GM19099 (cell line): ENCODE measurements around the gene NDUFB3.

Experiments used
- POLR2A ChIP-seq: IDR thresholded peaks from 3 replicates; pipeline ENCODE4 v1.6.1; 2011; ENCODE audit warnings: low read depth; ENCODE audit not compliant: insufficient read length; ENCODE audit errors: extremely low read depth

Gene NDUFB3

DNA sequence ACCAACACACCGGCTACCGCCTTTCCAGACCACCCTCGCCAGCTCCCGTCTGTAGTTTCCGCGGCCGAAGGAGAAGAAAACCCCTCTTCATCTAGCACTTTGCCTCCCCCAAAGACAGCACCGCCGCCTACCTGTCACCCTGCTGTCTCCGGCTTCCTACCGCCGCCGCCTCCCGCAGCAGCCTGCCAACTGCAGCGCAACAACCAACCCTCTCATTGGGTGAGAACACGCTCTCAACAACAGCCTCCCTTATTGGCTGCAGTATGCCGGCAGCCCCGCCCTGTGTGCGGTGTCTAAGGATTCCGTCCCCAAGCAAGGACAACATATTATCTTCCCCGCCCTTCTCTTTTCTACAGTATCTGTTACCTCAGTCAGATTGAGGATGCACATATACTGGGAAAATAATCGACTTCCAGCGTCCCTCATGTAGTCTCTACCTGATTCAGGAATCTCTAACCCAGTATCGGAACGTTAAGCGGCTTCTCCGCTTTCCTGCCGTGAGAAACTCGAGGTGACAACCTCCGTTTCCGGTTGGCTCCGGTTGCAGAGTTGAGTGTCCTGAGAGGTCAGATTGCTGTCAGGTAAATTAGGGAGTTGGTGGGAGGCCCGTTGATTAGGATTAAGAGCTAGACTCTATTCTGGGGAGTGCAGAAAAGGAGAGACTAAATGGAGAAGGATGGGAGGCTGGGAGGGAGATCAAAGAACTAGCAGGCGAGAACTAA is at the start of gene NDUFB3, which contains the start of gene HYCC2:
NDUFB3 (plus strand) TSS at position 523 of the 722 bp plus-strand sequence. CDS start 6,882 bp downstream, outside the sequence.
HYCC2 (minus strand) TSS at position 193 of the 722 bp plus-strand sequence. CDS start 47,662 bp downstream, outside the sequence.
- peak; percentile 74 for TF ChIP-seq POLR2A

DNA sequence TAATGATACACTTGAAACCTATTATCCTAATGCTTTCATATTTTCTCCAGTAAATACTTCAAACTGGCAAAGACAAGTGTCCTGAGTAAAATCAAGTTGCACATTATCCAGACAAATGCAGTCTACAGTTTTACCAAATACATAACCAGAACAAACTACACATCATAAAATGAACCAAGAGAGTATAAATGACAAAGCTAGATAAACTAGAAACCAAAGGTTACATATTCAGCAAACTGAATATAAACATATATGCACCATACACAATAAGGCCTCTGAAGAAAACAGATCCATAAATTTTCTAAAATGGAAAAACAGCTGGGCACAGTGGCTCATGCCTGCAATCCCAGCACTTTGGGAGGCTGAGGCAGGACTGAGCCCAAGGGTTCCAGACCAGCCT is 47.3 kb upstream of the NDUFB3 start:
- TF ChIP-seq POLR2A, result no peak

DNA sequence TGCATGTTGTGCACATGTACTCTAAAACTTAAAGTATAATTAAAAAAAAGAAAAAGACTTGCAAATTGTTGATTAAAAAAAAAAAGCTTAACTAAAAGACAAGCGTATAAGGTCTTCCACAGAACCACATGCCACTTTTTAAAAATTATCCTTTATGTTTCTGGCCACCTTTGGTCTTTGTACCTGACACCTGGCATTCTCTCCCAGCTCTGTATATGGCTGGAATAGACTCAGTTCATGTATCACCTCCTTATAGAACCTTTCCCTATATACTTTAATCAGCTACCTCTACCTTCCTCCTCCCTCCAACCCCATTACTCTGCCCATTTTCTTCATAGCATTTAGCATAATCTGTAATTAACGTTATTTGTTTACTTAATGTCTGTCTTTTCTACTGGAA is 32.9 kb upstream of the NDUFB3 start:
- TF ChIP-seq POLR2A, result no peak

DNA sequence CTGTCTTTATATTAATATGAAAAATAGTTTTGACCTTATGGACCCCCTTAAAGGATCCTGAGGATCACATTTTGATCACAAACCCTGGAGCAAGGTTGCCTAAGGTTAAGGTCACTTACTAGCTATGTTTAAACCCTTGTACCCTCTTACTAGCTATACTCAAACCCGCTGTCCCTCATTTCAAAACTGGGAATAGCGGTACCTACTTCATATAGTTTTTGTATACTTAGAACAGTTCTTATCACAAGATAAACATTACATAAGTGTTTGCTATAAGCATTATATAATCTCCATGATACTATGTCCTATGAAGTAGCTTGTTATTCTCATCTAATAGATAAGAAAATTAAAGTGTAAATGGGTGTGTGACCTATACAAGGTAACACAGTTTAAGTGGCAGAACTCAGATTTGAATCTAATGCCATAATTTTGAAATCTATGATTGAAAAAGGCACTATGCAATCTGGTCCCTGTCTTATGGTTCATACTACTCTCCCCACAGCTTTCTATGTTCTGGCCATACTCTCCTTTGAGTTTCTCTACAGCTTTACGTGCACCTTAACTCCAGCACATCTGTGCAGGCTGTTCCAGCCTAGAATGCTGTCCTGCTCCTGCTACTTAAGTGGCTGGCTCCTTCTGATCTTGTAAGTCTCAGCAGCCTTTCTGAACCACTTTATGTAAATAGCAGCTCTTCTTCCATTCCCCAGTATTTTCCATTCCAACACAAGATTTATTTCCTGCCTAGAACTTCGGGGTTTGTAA is 30.8 kb upstream of the NDUFB3 start:
- no peak for TF ChIP-seq POLR2A

DNA sequence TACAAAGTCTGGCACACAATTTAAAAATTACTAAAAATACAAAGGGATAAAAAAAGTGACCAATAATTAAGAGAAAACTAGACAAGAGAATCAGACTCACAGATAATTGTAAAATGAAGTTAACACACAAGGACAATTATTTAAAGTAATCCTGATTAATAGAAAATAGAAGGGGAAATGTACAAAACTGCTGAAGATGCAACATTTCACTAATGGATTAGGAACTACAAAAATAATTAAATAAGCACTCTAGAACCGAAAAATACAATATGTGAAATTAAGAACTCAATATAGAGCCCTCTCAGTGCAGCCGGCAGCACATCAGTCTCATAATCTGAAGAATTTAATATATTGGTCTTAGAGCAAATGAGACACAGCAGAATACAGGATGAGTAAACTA is 24.9 kb upstream of the NDUFB3 start:
- TF ChIP-seq POLR2A, result no peak

DNA sequence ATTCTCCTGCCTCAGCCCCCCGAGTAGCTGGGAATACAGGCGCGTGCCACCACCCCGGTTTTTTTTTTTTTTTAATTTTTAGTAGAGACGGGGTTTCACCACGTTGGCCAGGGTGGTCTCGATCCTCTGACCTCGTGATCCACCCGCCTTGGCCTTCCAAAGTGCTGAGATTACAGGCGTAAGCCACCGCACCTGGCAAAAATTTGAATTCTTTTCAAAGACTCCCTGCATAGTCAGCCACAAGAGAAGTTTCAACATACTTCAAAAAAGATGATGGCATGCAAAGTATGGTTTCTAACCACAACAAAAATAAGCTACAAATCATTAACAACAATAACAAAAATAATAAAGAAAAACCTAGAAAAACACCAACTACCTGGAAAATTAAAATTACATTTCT is 22.3 kb upstream of the NDUFB3 start:
- TF ChIP-seq POLR2A, result no peak

DNA sequence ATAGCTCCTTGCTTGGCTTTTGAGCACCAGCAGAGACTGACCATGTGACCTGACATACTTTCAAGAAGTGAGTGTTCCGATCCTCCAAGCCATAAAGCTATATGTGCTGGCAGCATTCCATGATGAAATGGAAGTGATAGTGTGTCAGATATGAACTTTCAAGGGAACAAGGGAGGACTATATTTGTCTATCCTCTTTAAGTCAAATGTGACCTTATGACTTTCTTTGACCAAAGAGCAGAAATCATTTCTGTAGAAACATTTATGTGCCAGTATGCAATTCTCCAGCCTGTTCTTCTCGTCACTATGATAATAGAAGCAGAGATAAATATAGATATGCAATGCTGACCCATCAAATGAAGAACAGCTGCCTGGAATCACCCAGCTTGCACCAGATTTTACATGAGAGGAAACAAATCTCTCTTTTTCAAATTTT is 14.7 kb upstream of the NDUFB3 start:
- TF ChIP-seq POLR2A, result no peak

DNA sequence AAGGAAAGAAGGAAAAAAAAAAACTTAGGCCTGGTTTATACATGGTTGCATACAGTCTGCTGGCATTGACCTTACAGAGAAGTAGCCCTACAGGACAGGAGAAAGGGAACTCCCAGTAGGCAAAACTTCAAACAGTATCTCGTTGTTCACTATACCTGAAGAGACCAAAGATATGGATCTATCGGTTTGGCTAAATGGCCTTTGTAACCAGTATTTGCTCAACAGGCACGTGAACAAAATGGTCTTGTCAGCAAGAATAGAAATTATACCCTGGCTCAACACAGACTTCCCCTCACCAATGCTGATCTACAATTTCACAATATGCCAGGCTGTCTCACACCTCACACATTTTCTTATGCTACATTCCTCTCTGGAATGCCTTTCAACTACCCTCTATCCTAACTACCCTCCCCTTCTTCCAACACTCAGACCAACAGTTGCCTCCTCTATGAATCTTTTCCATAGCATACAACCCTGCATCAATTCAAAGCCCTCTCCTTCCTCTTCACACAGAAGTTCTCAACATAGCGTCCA is 14.0 kb upstream of the NDUFB3 start:
- no peak for TF ChIP-seq POLR2A

DNA sequence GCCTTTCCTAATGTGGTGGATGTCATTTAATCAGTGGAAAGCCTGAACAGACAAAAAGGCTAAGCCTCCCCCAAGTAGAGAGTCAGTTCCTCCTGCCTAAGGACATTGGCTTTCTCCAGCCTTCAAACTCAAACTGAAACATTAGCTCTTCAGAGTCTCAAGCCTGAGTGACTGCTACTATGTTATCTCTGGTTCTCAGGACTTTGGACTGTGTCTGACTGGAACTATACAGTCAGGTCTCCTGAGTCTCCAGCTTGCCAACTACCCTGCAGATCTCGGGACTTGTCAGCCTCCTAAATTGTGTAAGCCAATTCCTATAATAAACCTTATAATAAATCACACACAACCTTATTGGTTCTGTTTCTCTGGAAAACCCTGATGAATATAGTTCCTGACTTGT is 12.9 kb upstream of the NDUFB3 start:
- no peak for TF ChIP-seq POLR2A

DNA sequence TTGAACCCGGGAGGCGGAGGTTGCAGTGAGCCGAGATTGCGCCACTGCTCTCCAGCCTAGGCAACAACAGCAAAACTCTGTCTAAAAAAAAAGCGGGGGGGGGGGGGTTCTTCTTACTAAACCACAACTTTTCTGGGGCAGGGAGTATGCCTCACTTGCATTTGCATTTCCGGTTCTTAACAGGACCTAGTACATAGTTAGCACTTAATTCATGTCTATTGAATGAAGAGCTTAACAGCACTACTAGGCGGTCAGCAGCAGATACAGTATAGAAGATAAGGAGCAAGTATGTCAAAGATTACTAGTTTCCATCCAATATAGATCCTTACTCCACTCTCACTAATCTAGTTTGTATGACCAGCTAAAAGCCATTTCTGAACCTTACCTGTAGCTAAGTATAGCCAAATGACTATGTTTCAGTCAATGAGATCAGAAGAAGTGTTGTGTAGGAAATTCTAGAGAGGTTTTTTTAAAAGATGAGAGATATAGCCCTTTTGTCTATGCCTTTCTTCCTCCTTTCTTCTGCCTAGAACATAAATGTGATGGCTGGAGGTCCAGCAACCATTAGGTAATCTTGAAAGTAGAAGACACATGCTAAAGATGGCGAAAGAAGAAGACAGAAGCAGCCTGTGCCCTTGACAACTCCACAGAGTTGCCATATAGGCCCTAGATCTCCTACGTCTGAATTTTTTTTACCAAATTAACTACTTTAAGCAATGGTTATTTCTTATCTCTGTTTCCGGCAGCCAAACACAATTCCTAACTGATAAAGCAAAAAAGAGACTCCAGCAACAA is 11.6 kb upstream of the NDUFB3 start:
- no peak for TF ChIP-seq POLR2A

DNA sequence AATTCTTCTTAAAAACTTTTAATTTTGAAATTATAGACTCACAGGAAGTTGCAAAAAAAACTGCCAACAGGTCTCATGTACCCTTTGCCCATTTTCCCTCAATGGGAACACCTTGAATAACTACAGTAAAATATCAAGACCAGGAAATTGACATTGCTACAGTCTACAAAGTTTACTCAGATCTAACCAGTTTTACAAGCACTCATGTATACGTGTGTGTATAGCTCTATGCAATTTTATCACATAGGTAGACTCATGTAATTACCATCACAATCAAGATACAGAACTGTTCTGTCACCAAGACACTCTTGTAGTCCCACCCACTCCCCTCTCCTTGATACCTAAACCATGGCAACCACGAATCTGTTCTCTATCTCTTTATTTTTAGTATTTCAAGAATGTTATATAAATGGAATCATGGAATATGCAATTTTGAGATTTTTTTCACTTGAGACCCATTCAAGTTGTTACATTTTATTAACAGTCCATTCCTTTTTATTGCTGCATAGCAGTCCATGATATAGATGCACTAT is 6.9 kb upstream of the NDUFB3 start:
- TF ChIP-seq POLR2A, result no peak

DNA sequence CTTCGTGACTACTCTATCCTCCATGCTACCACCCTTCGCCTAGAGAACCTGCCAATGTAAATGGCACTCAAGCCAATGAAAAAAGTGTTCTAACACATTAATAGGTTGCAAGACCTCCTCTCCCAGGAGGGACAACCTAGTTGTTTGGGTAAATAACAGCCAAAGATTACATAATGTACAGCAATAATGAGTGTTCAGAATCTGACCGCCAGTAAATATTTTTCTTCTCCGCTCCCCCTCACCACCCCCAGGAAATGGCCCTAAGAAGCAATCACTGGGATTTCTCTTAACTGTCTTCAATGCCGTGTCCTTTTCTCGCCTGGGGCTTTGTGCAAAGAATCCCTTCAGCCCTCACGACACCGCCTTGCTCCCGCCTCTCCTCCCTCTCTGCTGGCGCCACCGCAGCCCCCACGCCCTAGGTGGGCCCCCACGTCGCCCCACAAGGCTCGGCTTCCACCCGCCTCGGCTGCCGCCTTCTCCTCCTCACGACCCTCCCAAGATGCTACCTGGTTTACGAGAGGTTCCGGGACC is 788 bp upstream of the NDUFB3 start:
- no peak for TF ChIP-seq POLR2A

DNA sequence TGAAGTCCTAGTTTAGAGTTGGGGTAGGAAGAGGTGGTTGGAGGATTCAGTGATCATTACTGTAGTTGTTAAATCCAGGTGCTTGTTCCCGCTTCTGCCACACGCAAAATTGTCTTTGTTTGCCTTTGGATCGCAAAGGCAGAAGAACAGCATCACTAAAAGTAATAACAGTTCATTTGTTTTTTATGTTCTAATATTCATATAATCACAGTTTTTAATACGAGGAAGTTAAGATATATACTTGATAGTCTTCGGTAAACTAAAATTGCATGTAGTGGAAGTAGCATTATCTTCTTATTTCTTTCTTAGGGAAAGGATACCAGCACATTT is 365 bp downstream of the NDUFB3 start:
- TF ChIP-seq POLR2A, result no peak

DNA sequence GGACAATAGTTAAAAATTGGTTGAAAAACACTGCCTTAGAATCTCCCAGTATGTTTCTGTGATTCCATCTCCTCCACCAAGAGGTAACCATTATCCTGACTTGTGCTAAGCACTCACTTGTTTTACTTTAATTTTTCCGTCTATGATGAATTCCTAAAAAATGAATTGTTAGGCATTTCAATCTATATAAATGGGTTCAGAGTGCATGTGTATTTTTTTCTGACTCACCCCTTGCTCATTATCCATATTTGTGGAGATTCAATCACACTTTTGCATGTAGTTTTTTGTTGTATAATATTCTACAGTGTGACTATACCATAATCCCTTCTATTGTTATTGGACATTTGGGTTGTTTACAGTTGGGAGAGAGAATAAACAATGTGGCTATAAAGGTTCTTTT is 1.3 kb downstream of the NDUFB3 start:
- no peak for TF ChIP-seq POLR2A

DNA sequence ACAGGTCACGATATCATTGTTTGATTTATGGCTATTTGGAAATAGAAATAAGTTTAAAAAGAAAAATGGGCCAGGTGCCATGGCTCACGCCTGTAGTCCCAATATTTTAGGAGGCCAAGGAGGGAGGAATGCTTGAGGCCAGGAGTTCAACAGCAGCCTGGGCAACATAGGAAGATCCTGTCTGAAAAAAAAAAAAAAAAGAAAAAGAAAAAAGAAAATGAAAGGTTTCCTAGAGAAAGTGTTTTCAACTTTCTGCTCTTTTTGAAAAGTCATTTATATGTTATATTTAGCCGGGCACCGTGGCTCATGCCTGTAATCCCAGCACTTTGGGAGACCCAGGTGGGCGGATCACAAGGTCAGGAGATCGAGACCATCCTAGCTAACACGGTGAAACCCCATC is 3.2 kb downstream of the NDUFB3 start:
- no peak for TF ChIP-seq POLR2A
